HepG2 (cell line): Measurements from ENCODE around the gene ZFAND2B. TPM values are rescaled to one million over a fixed set of nuclear protein-coding genes. Genes with fewer than 3 reads are reported as not detected.

Source experiments
- NFKBIZ ChIP-seq: IDR thresholded peaks from 2 replicates; pipeline ENCODE4 v1.6.1; 2018; ENCODE audit warnings: missing genetic modification reagents, missing compliant biosample characterization
- TBL1XR1 ChIP-seq: fragments of 150-350 bp; IDR thresholded peaks from 2 replicates; pipeline ENCODE4 v1.6.1; 2014; ENCODE audit warnings: borderline replicate concordance, low read length; ENCODE audit not compliant: partially characterized antibody
- ZNF143 ChIP-seq: sonication (generic); formaldehyde crosslinking; IDR thresholded peaks from 2 replicates; pipeline ENCODE4 v1.4.0; 2020; ENCODE audit warnings: missing genetic modification reagents
- ZNF264 ChIP-seq: sonication (generic); formaldehyde crosslinking; IDR thresholded peaks from 2 replicates; pipeline ENCODE4 v1.4.0; 2020; ENCODE audit warnings: missing genetic modification reagents
- ZNF326 ChIP-seq: sonication (generic); formaldehyde crosslinking; IDR thresholded peaks from 2 replicates; pipeline ENCODE4 v1.4.0; 2020; ENCODE audit warnings: missing genetic modification reagents, borderline replicate concordance
- ZNF564 ChIP-seq: sonication (generic); formaldehyde crosslinking; IDR thresholded peaks from 2 replicates; pipeline ENCODE4 v1.8.1; 2023; ENCODE audit warnings: mild to moderate bottlenecking, missing genetic modification reagents
- ZNF713 ChIP-seq: sonication (generic); formaldehyde crosslinking; IDR thresholded peaks from 2 replicates; pipeline ENCODE4 v1.4.0; 2020; ENCODE audit warnings: mild to moderate bottlenecking, missing genetic modification reagents
- ZSCAN22 ChIP-seq: sonication (generic); formaldehyde crosslinking; IDR thresholded peaks from 2 replicates; pipeline ENCODE4 v1.4.0; 2020; ENCODE audit warnings: mild to moderate bottlenecking, missing genetic modification reagents
- polyA plus RNA-seq, 8 experiments: library from polyadenylated mRNA; depleted of rRNA in 3 of 8; stranded (reverse) in 7 of 8; unstranded in 1 of 8; fragments of >200 nt; fragmentation: Illumina TruSeq in 4 of 8; extraction: Trizol in 4 of 8; gene quantifications; 2 replicates each; pipeline versions ENCODE4 v1.2.1 to v1.2.3, GENCODE V29; 2011 to 2016; ENCODE audit warnings: low read depth in 4 of 8, missing spikeins in 1 of 8, mixed read lengths in 1 of 8; ENCODE audit not compliant: insufficient read depth in 1 of 8
- total RNA-seq, 5 experiments: library from RNA; depleted of rRNA; stranded (reverse); fragments of >200 nt; fragmentation: Illumina TruSeq; extraction: Trizol; gene quantifications; 2 replicates each; pipeline ENCODE4 v1.2.3, GENCODE V29; 2016; ENCODE audit warnings: low read depth in 1 of 5
- TF ChIP-seq, protein P1 (sequence below): sonication (generic); formaldehyde crosslinking; IDR thresholded peaks from 2 replicates; pipeline ENCODE4 v1.4.0; 2020; ENCODE audit warnings: missing genetic modification reagents, borderline replicate concordance
- TF ChIP-seq, protein P2 (sequence below), 2 experiments: fragments of 450-650 bp in 1 of 2; sonication (generic) in 1 of 2; formaldehyde crosslinking; IDR thresholded peaks; 2 replicates each; pipeline versions ENCODE4 v1.5.0 to v1.8.0; 2020 to 2022; ENCODE audit warnings: mild to moderate bottlenecking in 1 of 2, missing genetic modification reagents in 1 of 2
- TF ChIP-seq, protein P3 (sequence below): sonication (generic); formaldehyde crosslinking; IDR thresholded peaks from 2 replicates; pipeline ENCODE4 v1.8.1; 2023; ENCODE audit warnings: mild to moderate bottlenecking, inconsistent platforms, moderate library complexity, missing genetic modification reagents, borderline replicate concordance
- TF ChIP-seq, protein P4 (sequence below): sonication (generic); formaldehyde crosslinking; IDR thresholded peaks from 2 replicates; pipeline ENCODE4 v1.8.1; 2022; ENCODE audit warnings: mild to moderate bottlenecking, missing genetic modification reagents
- TF ChIP-seq, protein P5 (sequence below): sonication (generic); formaldehyde crosslinking; IDR thresholded peaks from 2 replicates; pipeline ENCODE4 v1.5.1; 2020; ENCODE audit warnings: mild to moderate bottlenecking, missing genetic modification reagents
- TF ChIP-seq, protein P6 (sequence below): sonication (generic); formaldehyde crosslinking; IDR thresholded peaks from 2 replicates; pipeline ENCODE4 v1.4.0; 2020; ENCODE audit warnings: missing genetic modification reagents

The ZFAND2B gene
- total and polyA plus RNA-seq, 2 of the 13 experiments (the other 11 are each of a cell fraction or from before 2014, with no cell fraction given) = 53.3 to 115 TPM

DNA sequence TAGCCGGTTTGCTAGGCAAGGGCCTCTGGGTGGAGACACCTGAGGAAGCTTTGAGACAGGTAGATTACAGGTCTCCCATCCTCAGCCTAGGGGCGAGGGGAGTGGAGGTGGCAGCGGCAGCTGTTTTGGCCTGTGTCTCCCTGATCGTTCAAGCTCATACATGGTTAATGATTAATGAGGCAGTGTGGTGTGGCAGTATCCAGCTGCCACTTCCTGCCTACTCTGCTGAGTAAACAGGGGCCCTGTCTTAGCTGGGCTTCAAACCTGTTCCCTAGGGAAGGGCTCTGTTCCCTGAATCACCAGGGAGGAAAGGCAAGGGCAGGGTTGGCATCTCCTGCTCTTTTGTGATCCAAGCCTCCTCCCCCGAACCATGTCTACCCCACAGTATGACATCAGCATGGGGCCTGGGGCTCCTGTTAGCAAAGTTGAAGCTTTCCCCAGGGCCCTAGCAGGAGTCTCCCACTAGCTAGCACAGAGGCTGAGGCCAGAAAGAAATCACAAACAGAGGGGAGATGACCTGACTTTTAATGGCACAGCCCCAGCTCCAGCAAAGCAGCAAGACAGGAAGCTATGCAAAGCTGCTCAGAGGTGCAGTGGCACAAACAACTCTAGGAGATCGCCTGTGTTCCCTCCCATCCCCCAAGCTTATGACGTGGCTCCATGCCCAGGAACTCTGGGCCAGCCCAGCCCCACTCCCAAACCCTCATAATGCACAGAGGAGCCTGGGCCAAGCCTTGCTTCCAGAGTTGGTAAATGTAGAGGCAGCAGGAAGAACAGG, 42.8 kb downstream of the ZFAND2B start (continued):
- TF ChIP-seq, protein P1, sequence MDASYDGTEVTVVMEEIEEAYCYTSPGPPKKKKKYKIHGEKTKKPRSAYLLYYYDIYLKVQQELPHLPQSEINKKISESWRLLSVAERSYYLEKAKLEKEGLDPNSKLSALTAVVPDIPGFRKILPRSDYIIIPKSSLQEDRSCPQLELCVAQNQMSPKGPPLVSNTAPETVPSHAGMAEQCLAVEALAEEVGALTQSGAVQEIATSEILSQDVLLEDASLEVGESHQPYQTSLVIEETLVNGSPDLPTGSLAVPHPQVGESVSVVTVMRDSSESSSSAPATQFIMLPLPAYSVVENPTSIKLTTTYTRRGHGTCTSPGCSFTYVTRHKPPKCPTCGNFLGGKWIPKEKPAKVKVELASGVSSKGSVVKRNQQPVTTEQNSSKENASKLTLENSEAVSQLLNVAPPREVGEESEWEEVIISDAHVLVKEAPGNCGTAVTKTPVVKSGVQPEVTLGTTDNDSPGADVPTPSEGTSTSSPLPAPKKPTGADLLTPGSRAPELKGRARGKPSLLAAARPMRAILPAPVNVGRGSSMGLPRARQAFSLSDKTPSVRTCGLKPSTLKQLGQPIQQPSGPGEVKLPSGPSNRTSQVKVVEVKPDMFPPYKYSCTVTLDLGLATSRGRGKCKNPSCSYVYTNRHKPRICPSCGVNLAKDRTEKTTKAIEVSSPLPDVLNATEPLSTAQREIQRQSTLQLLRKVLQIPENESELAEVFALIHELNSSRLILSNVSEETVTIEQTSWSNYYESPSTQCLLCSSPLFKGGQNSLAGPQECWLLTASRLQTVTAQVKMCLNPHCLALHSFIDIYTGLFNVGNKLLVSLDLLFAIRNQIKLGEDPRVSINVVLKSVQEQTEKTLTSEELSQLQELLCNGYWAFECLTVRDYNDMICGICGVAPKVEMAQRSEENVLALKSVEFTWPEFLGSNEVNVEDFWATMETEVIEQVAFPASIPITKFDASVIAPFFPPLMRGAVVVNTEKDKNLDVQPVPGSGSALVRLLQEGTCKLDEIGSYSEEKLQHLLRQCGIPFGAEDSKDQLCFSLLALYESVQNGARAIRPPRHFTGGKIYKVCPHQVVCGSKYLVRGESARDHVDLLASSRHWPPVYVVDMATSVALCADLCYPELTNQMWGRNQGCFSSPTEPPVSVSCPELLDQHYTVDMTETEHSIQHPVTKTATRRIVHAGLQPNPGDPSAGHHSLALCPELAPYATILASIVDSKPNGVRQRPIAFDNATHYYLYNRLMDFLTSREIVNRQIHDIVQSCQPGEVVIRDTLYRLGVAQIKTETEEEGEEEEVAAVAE (CRISPR knock-in tag) = peak; percentile 60; the same call in 1 of the 2 replicates
- TF ChIP-seq ZNF713 (CRISPR knock-in tag) (0 out of 2 replicates have a peak, but pooled peaks have one; percentile 32), ZNF143 (CRISPR knock-in tag) (peak; percentile 35; the same call in 1 of the 2 replicates), ZNF264 (0 out of 2 replicates have a peak, but pooled peaks have one; percentile 22), ZNF326 (no peak), NFKBIZ (CRISPR knock-in tag) (peak; percentile 62; the same call in 1 of the 2 replicates), ZNF564 (CRISPR knock-in tag) (no peak), ZSCAN22 (no peak), TBL1XR1 (no peak)
- TF ChIP-seq, protein P2, sequence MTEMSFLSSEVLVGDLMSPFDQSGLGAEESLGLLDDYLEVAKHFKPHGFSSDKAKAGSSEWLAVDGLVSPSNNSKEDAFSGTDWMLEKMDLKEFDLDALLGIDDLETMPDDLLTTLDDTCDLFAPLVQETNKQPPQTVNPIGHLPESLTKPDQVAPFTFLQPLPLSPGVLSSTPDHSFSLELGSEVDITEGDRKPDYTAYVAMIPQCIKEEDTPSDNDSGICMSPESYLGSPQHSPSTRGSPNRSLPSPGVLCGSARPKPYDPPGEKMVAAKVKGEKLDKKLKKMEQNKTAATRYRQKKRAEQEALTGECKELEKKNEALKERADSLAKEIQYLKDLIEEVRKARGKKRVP (CRISPR knock-in tag; IDR thresholded peaks at IDR 0.05) = 0 out of 4 replicates have a peak, but pooled peaks of 1 of the 2 experiments have one; percentile 37
- TF ChIP-seq, protein P3, sequence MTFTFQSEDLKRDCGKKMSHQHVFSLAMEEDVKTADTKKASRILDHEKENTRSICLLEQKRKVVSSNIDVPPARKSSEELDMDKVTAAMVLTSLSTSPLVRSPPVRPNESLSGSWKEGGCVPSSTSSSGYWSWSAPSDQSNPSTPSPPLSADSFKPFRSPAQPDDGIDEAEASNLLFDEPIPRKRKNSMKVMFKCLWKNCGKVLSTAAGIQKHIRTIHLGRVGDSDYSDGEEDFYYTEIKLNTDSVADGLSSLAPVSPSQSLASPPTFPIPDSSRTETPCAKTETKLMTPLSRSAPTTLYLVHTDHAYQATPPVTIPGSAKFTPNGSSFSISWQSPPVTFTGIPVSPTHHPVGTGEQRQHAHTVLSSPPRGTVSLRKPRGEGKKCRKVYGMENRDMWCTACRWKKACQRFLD (CRISPR knock-in tag) = no peak
- TF ChIP-seq, protein P4, sequence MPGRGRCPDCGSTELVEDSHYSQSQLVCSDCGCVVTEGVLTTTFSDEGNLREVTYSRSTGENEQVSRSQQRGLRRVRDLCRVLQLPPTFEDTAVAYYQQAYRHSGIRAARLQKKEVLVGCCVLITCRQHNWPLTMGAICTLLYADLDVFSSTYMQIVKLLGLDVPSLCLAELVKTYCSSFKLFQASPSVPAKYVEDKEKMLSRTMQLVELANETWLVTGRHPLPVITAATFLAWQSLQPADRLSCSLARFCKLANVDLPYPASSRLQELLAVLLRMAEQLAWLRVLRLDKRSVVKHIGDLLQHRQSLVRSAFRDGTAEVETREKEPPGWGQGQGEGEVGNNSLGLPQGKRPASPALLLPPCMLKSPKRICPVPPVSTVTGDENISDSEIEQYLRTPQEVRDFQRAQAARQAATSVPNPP = peak; percentile 65; the same call in 1 of the 2 replicates
- TF ChIP-seq, protein P5, sequence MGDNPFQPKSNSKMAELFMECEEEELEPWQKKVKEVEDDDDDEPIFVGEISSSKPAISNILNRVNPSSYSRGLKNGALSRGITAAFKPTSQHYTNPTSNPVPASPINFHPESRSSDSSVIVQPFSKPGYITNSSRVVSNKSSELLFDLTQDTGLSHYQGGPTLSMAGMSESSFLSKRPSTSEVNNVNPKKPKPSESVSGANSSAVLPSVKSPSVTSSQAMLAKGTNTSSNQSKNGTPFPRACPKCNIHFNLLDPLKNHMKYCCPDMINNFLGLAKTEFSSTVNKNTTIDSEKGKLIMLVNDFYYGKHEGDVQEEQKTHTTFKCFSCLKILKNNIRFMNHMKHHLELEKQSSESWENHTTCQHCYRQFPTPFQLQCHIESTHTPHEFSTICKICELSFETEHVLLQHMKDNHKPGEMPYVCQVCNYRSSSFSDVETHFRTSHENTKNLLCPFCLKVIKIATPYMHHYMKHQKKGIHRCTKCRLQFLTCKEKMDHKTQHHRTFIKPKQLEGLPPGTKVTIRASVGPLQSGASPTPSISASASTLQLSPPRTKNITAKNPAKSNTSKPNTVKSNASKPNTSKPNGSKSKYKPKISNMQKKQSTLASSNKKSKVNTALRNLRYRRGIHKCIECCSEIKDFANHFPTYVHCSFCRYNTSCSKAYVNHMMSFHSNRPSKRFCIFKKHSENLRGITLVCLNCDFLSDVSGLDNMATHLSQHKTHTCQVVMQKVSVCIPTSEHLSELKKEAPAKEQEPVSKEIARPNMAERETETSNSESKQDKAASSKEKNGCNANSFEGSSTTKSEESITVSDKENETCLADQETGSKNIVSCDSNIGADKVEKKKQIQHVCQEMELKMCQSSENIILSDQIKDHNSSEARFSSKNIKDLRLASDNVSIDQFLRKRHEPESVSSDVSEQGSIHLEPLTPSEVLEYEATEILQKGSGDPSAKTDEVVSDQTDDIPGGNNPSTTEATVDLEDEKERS = peak; percentile 88; the same call in 1 of the 2 replicates
- TF ChIP-seq, protein P6, sequence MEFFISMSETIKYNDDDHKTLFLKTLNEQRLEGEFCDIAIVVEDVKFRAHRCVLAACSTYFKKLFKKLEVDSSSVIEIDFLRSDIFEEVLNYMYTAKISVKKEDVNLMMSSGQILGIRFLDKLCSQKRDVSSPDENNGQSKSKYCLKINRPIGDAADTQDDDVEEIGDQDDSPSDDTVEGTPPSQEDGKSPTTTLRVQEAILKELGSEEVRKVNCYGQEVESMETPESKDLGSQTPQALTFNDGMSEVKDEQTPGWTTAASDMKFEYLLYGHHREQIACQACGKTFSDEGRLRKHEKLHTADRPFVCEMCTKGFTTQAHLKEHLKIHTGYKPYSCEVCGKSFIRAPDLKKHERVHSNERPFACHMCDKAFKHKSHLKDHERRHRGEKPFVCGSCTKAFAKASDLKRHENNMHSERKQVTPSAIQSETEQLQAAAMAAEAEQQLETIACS = no peak
